HCT116 (cell line): ENCODE data around the gene FRY.

Experiments used
- CTCF ChIP-seq, 3 experiments: fragments of 200-600 bp in 1 of 3; sonication (generic) in 1 of 3; IDR thresholded peaks in 2 of 3; conservative IDR thresholded peaks in 1 of 3; 2 replicates each; pipeline ENCODE4 v1.5.1; 2012 to 2017; ENCODE audit warnings: low read depth in 2 of 3, low read length in 2 of 3, antibody characterized with exemption in 1 of 3, borderline replicate concordance in 1 of 3, control low read depth in 1 of 3, mild to moderate bottlenecking in 1 of 3, mixed read lengths in 1 of 3, mixed run types in 1 of 3, moderate library complexity in 1 of 3; ENCODE audit not compliant: insufficient read depth in 1 of 3
- EZH2 ChIP-seq: fragments of 200-600 bp; sonication (generic); IDR thresholded peaks from 2 replicates; pipeline ENCODE4 v1.6.1; 2017; ENCODE audit warnings: antibody characterized with exemption, mixed run types
- FOSL1 ChIP-seq: IDR thresholded peaks from 2 replicates; pipeline ENCODE4 v1.6.1; 2012; ENCODE audit warnings: low read depth
- MAX ChIP-seq: IDR thresholded peaks from 2 replicates; pipeline ENCODE4 v1.6.1; 2012
- POLR2A ChIP-seq: IDR thresholded peaks from 2 replicates; pipeline ENCODE4 v1.7.0; 2011; ENCODE audit warnings: borderline replicate concordance; ENCODE audit not compliant: insufficient read depth, insufficient read length; ENCODE audit errors: extremely low read depth
- RAD21 ChIP-seq: IDR thresholded peaks from 2 replicates; pipeline ENCODE4 v1.6.1; 2012; ENCODE audit warnings: low read depth, mild to moderate bottlenecking
- TCF7L2 ChIP-seq: IDR thresholded peaks from 2 replicates; pipeline ENCODE4 v1.7.0; 2011; ENCODE audit warnings: borderline replicate concordance, inconsistent platforms; ENCODE audit not compliant: insufficient read depth, insufficient read length; ENCODE audit errors: extremely low read depth
- YY1 ChIP-seq: IDR thresholded peaks from 2 replicates; pipeline ENCODE4 v1.6.1; 2011; ENCODE audit warnings: low read length, low read depth, moderate library complexity, mild to moderate bottlenecking; ENCODE audit not compliant: insufficient replicate concordance; ENCODE audit errors: extremely low read depth

GRCh38 chr13:32300920-32301319 is 269.3 kb downstream of the FRY start:
- TF ChIP-seq YY1 (no peak), CTCF (IDR thresholded peaks at IDR 0.05 in 2 of 3, conservative IDR thresholded peaks at IDR 0.05 in 1 of 3; ENCODE audit: borderline replicate concordance in 1 of 3, insufficient read depth in 1 of 3, low read depth in 2 of 3, low read length in 2 of 3) (no peak), TCF7L2 (no peak), POLR2A (no peak), FOSL1 (no peak), EZH2 (no peak), MAX (no peak), RAD21 (no peak)
